GM12801 (cell line): ENCODE measurements around the gene CD244.

ENCODE experiments used
- CTCF ChIP-seq: IDR thresholded peaks from one replicate; pipeline ENCODE4 v1.5.1; 2011; ENCODE audit warnings: control low read depth; ENCODE audit not compliant: insufficient read length; ENCODE audit errors: extremely low read depth

The CD244 gene

GRCh38 chr1:160859166-160859565 is 3.5 kb downstream of the CD244 start:
- TF ChIP-seq CTCF = no peak

- TF ChIP-seq CTCF = no peak
Observed at GRCh38 chr1:160858507-160858906, 4.2 kb downstream of the CD244 start.

- no peak for TF ChIP-seq CTCF
Observed at GRCh38 chr1:160858097-160858496, 4.6 kb downstream of the CD244 start.

- no peak for TF ChIP-seq CTCF
Observed at GRCh38 chr1:160855181-160855981, 7.3 kb downstream of the CD244 start.

GRCh38 chr1:160853754-160854153 is 8.9 kb downstream of the CD244 start:
- TF ChIP-seq CTCF = no peak

GRCh38 chr1:160853014-160853413 is 9.7 kb downstream of the CD244 start:
- no peak for TF ChIP-seq CTCF

GRCh38 chr1:160850993-160851392 is 11.7 kb downstream of the CD244 start:
- no peak for TF ChIP-seq CTCF
